NCI-H2081 treated with DMSO at 0.1 percent for 48 hours (cell line): ENCODE data around the gene ACTR5.
A peak's percentile ranks its signal among the peaks of the same experiment; 100 is the strongest.
"Not testable (repeated sequence)": the region's sequence is repeated elsewhere in the genome, so short reads cannot be mapped to it uniquely, and the experiment has no call there.

Experiments
- DNase-seq: peaks from one replicate; lab custom pipeline; 2025; lab: John Stamatoyannopoulos, UW

ACTR5 gene

DNA sequence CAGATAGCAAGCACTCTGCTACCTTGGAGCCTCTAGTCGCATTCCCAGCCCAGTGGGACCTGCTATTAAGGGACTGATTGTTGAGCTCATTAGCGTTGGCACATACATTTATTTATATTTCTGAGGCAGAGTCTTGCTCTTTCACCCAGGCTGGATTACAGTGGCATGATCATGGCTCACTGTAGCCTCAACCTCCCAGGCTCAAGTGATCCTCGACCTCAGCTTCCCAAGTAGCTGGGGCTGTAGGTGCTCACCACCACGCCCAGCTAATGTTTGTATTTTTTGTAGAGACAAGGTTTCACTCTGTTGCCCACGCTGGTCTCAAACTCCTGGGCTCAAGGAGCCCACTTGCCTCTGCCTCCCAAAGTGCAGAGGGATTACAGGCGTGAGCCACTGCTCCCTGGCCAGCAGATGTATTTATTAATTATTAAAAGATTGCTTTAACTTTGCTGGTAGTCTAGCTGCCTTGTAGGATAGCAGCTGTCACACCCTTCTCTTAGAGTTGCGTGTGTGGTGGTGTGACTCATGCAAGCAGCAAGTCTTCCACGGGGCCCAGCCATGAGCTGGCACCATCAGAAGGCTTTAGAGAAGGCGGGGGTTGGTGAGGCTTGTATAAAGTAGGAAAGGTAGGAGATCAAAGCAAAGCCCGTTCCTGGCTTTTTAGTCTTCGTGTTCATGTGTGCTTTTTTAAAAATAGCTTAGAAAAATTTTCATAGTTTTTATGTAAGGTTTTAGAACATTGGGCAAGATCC lies 16.5 kb downstream of the ACTR5 start:
- no peak for DNase-seq

DNA sequence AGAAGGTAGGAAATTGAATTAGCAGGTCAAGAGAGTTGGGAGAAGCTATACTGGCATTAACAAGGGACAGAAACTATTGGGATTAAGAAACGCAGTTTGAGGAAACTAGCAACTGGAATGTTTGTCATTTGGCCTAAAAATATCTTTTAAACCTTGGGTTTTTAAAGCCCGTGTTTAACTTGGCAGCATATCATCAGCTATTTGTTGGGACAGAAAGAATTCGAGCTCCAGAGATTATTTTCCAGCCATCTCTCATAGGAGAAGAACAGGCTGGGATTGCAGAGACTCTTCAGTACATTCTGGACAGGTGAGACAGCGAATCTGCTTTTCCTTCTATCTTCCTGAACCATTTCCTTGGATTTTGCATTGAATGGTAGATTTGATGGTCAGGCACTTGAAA lies 17.8 kb downstream of the ACTR5 start:
- DNase-seq = no peak

DNA sequence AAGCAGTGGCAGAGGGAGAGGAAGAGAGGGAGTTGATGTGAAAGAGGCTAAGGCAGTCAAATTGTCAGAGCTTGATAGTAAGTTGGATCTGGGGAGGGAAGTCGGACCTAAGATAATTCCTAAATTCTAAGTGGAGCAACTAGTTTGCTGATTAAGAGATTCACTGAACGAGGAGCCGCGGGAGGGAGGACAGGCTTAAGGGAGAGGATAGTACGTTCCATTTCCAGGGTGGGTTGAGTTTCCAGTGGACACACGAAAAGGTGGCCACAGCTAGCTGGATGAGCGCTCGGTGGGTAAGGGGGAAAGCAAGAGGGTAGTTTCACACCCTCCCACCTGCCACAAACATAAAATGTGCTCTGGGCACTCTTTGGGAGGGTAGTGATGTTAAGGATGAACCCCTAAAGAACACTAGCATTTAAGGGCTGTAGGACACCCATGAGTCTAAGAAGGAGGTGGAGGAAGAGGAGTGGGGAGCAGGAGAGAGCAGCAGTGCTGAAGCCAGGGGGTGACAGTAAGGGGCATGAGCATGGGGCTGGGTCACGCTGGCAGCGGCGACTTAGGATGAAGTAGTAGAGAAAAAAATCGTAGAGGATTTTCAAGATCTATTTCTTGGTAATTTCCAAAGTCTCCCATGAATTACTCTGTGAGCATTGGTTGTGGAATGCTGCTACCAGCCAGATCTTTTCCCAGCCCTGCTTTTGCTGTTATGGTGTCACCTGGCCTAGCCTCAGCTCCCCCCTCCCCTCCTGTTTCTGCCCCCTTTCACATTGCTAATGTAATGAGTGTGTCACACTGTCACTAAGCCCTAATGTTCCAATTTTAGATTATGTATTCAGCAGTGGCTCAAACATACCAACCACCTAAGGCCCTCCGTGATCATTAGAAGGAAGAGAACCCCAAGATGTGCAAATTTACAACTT lies 21.4 kb downstream of the ACTR5 start:
- DNase-seq = no peak

DNA sequence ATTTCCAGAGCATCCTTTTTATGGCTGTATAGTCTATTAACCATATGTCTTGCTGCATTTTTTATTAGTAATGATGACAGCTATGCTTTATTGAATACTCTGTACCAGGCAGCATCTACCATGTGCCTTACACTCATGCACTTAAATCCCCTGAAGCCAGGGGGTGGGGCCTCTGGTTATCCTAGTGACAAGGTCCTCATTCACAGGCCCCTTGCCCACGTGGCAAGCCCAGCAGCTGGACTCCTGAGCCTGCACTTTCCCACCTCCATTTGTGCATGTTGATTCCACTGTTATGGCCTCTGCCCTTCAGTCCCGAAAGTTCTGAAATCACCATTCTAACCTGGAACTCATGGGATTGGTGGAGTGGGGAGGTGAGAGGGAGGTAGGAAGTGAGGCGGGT lies 22.3 kb downstream of the ACTR5 start:
- DNase-seq = no peak

DNA sequence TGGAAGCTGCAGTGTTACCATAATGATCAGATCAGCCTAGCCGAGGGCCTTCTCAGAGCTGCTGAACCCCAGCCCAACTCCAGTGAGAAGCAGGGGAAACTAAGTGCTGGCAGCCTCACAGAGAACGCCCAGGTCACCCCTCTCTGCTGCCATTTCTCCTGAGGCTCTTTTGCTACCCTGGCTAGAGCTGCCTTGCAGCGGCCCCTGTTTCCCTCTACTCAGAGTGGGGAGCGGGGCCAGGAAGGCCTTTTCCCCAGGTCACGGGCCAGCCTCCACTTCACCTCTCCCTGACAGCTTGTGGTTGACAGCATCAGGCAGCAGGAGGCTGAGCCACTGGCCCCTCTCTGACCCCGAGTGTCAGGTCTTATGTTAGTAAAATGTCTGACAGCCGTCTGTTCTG lies 22.7 kb downstream of the ACTR5 start:
- no peak for DNase-seq

DNA sequence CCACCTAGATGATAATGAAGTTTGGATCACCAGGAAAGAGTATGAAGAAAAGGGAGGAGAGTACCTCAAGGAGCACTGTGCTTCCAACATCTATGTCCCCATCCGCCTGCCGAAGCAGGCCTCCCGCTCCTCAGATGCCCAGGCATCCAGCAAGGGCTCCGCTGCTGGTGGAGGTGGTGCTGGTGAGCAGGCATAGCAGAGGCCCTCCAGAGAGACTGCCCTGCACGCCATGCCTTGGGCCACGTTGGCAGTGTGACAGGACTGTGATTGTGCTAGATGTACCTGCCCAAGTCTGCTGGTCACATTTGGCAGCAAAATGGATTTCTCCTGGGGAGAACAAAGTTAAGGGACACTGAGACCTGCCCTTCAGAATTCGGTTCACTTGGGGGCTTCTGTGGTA lies 23.4 kb downstream of the ACTR5 start:
- DNase-seq = no peak

DNA sequence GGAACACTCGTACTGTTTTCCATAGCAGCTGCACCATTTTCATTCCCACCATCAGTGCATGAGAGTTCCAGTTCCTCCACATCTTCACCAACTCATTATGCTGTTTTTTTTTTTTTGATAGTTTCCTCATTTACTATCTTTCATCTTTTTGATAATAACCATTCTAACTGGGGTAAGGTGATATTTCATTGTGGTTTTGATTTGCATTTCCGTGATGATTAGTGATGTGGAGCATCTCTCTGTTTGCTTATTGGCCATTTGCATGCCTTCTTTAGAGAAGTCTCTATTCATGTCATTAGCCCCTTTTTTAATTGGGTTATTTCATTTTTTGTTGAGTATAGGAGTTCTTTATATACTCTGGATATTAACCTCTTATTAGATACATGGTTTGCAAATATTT lies 25.9 kb downstream of the ACTR5 start:
- no peak for DNase-seq

DNA sequence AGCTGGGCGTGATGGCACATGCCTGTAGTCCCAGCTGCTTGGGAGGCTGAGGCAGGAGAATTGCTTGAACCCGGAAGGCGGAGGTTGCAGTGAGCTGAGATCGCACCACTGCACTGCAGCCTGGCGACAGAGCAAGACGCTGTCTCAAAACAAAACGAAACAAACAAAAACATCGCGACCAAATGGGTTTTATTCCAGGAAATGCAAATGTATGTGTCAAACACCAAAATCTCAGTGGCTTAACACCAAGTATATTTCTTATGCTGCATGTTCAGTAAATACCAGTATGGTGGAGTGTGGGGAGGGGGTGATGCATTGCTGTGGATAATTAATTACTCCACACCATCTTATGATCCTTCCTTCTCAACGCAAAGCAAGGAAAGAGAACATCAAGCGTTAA lies 28.1 kb downstream of the ACTR5 start:
- DNase-seq = no peak

DNA sequence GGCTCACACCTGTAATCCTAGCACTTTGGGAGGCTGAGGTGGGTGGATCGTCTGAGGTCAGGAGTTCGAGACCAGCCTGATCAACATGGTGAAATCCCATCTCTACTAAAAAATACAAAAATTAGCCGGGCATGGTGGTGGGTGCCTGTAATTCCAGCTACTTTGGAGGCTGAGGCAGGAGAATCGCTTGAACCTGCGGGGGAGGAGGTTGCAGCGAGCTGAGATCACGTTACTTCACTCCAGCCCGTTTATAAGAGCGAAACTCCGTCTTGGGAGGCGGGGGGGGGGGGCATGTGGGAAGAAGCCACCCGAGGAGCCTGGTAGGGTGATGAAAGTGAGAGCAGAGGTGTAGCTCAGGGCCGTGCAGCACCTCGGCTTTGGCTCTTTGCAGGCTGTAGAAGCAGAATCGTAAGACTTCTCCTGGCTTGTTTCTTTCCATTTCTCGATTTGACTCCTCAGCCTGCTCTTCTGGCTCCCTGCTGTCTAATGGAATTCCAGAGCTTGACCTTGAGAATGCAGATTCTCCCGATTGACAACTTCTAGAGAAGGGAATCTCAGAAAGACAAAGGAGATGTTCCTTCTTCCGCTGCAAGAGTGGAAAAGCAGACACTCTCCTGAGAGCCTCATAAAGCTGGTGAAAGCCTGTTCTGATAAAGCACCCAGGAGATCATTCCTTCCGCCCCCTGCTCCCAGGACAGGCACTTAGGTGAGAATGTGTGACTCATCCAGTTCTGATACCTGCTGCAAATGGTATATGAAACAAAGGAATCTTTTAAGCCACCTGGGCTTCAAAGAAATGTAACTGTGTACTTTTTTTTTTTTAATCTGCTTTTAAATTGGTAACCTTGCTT lies 31.2 kb downstream of the ACTR5 start:
- DNase-seq = no peak

DNA sequence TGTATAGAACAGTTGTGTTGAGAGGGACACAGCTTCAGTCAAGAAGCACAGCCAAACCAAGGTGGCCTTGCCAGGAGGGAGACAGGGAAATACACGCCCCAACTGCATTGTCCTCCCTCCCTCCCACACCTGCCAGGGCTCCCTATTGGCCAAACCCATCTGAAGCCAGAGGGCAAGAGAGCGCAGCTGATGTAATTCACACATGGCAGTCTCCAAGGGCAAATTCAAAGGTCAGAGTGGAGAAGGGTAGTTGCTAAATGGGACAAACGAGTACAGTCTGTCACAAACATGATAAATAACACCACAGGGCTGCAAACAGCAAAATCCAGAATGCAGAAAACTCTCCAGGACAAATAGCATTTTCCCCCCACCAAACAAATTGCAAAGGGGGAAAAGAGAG lies 34.0 kb downstream of the ACTR5 start:
- no peak for DNase-seq

DNA sequence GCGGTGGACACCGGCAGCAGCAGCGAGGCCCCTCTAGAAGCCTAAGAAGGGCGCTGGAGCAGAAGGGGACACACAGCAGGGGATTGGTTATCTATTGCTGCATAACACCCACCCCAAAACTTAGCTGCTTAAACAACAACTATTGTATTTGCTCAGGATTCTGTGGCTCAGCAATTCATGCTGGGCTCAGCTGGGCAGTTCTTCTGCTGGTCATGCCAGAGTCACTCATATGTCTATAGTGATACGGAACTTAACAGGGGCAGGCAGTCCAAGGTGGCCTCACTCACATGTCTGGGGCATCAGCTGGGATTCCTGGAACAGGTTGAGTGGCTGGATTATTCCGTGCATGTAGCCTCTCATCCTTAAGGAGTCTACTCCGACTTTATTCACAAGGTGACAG lies 39.6 kb downstream of the ACTR5 start:
- no peak for DNase-seq

DNA sequence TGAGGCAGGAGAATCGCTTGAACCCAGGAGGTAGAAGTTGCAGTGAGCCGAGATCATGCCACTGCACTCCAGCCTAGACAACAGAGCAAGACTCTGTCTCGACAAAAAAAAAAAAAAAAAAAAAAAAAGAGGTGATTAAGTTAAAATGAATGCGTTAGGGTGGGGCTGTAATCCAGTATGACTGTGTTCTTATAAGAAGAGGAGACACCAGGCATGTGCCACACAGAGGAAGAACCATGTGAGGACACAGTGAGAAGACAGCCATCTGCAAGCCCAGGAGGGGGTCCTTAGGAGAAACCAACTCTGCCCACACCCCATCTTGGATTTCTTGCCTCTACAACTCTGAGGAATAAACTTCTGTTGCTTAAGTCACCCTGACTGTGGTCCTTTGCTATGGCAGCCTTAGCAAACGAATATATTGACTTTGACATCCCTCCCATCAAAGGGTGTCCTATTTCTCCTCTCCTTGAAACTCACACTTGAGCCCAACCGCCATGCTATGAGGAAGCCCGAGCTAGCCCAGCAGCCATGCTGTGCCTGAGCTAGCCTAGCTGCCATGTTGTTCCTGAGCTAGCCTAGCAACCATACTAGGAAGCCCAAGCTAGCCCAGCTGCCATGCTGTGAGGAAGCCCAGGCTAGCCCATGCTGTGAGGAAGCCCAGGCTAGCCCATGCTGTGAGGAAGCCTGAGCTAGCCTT lies 41.4 kb downstream of the ACTR5 start:
- no peak for DNase-seq

DNA sequence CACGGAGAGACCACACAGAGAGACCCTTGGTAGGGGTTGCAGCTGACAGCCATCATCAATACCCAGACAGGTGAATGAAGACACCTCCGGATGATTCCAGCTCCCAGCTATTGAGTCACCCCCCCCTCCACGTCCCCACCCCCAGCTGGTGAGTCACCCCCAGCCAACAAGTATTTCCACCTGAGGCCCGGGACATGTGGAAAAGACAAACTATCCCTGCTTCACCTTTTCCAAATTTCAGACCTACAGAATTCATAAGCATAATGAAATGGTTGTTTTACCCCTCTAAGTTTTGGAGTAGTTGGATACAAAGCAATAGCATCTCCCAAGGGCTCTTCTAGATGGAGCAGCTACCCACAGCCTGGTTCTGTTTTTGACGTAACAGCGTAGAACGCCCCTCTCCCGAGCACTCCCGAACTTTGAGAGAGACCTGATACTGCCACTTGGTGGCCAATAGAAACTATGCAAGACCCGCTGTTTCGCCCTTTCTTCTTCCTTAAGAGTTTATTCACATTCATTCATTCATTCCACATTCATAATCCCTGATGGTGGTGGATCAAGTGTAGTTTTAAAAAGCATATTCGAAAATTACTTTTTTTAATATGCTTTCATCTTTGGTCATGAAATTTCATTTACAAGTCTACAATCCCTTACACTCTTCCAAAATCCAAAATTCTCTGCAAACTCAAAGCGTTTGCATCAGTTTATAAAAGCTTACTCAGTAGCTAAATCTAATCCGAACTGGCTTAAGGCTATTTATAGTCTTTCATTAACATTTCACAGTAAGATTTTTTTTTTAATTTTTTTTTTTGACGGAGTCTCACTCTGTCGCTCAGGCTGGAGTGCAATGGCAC lies 42.2 kb downstream of the ACTR5 start:
- DNase-seq = peak; percentile 7

DNA sequence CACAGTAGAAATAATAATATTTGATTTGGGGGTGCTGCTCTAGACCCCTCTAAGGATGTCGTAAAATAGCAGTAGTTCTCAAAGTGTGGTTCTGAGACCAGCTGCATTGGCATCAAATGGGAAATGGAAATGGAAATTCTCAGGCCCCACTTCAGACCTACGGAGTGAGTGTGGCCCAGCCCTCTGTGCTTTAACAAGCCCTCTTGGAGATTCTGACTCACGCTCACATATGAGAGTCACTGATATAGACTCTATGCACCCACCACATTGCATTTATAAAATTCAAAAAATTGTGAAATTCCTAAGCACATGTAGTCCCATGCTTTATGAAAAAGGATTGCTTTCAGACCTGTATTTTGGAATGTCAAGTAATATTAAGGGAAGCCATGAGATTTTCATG lies 43.0 kb downstream of the ACTR5 start:
- no peak for DNase-seq

DNA sequence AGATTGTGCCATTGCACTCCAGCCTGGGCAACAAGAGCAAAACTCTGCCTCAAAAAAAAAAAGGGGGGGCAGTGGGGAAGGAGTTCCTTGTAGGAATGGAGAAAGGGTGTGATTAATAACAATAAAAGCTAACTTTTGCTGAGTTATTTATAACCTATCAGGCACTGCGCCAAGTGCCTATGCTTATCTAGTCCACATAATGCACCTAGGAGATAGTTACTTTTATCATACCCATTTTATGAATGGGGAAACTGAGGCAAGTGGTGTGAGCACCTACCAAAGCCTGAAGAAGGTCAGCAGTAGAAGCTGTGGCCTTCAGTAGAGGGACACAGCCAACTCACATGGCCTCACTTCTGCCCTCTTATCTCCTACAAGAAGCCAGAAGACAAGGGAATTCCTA lies 43.7 kb downstream of the ACTR5 start:
- no peak for DNase-seq

DNA sequence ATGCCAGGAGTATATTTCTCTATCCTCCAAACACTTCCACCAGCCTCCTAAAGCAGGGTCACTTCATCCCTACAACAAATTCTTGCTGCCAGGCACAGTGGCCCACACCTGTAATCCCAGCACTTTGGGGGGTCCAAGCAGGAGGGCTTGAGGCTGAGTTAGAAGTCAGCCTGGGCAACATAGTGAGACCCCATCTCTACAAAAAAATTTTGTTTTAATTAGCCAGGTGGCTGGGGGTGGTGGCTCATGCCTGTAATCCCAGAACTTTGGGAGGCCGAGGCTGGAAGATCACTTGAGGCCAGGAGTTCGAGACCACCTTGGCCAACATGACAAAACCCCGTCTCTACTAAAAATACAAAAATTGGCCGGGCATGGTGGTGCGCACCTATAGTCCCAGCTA lies 45.8 kb downstream of the ACTR5 start:
- not testable (repeated sequence) for DNase-seq

DNA sequence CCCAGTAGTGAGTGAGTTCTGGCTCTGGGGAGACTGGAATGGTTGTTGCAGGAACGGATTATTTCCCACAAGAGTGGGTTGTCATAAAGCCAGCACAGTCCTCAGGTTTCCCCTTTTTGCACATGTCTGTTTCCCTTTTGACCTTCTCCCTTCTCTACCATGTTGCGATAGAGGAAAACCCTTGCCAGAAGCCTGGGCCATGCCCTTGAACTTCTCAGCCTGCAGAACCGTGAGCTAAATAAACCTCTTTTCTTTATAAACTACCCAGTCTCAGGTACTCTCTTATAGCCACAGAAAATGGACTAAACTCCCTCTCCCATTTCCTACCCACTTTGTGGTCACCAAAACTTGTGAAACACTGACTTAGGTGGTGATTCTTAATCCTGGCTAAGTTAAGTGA lies 50.0 kb downstream of the ACTR5 start:
- DNase-seq = no peak

DNA sequence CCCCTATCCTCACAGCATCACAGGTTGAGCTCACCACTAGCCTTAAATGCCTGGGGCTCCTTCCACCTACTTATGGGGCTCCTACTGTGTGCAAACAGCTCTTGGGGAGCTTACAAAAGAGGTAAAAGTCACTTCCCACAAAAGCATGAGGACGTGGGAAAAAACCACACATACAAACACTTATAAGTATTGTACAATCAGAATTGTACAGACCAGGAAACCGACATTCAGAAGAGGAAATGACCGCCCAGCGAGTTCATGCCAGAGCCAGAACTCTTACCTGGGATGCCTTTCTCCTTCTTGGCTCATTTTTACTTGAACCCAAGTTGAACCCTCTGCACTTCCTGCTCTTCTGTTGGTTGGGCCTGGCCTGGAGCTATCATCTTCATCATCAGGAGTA lies 50.9 kb downstream of the ACTR5 start:
- DNase-seq = no peak

DNA sequence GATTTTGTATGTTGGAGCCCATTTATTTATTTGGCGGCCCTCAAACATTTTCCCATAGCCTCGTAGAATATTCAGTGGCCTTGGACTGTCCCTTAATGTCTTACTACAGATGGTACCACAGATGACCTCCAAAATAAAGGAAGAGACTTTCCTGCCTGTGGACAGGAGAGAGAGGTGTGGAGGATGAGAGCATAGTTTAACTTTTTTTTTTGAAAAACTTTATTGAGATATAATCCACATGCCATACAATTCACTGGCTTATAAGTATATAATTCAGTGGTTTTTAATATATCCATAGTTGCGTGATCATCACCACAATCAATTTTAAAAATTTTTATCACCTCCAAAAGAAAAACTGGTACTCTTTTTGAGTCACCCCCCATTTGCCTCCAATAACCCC lies 52.6 kb downstream of the ACTR5 start:
- DNase-seq = no peak

DNA sequence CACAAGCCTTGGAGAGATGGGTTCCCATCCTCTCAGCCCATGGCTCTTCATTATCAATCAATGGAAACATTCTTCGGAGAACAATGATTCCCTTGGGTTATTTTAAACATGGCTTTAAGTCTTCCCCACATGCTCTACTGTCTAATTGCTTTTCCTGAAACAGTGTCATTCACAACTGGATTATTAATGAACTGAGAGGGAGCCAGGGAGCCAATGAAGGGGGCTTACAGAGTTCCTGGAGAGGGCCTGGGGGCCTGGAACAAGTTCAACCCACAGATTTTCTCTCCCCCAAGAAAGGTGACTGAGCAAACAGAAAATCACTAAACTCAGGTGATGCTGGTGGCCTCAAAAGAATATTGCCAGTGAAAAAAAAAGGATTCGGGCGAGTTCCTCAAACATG lies 56.0 kb downstream of the ACTR5 start:
- no peak for DNase-seq
